WTC11 (cell line): ENCODE measurements around the gene RPS24. TPM values are rescaled to one million over a fixed set of nuclear protein-coding genes. Genes with fewer than 3 reads are reported as not detected.

Source experiments
- AR ChIP-seq: fragments of 250-450 bp; sonication (Bioruptor Pico); IDR thresholded peaks from 2 replicates; pipeline ENCODE4 v1.9.0; 2021; ENCODE audit warnings: mild to moderate bottlenecking
- ARID4B ChIP-seq: sonication (generic); formaldehyde crosslinking; IDR thresholded peaks from 2 replicates; pipeline ENCODE4 v1.8.0; 2023; ENCODE audit warnings: missing genetic modification reagents, mild to moderate bottlenecking, borderline replicate concordance
- ATF1 ChIP-seq: sonication (generic); formaldehyde crosslinking; IDR thresholded peaks from 2 replicates; pipeline ENCODE4 v1.8.1; 2023; ENCODE audit warnings: mild to moderate bottlenecking, moderate library complexity, missing genetic modification reagents
- EMX1 ChIP-seq: fragments of 250-450 bp; sonication (Bioruptor Pico); IDR thresholded peaks from 2 replicates; pipeline ENCODE4 v1.8.0; 2021; ENCODE audit warnings: mild to moderate bottlenecking
- ERG ChIP-seq: fragments of 250-450 bp; sonication (Bioruptor Pico); IDR thresholded peaks from 2 replicates; pipeline ENCODE4 v1.8.0; 2021; ENCODE audit warnings: mild to moderate bottlenecking
- ESRRA ChIP-seq: sonication (generic); formaldehyde crosslinking; IDR thresholded peaks from 2 replicates; pipeline ENCODE4 v1.8.1; 2022; ENCODE audit warnings: mild to moderate bottlenecking, missing genetic modification reagents, borderline replicate concordance
- FOXP4 ChIP-seq: sonication (generic); formaldehyde crosslinking; IDR thresholded peaks from 2 replicates; pipeline ENCODE4 v1.8.0; 2022; ENCODE audit warnings: mild to moderate bottlenecking, missing genetic modification reagents
- MAX ChIP-seq: sonication (generic); formaldehyde crosslinking; IDR thresholded peaks from 2 replicates; pipeline ENCODE4 v1.8.0; 2022; ENCODE audit warnings: mild to moderate bottlenecking, missing genetic modification reagents
- NR3C1 ChIP-seq: sonication (generic); formaldehyde crosslinking; conservative IDR thresholded peaks from 2 replicates; pipeline ENCODE4 v1.8.1; 2023; ENCODE audit warnings: low read depth, mild to moderate bottlenecking, missing genetic modification reagents
- OVOL2 ChIP-seq: fragments of 250-450 bp; sonication (Bioruptor Pico); IDR thresholded peaks from 2 replicates; pipeline ENCODE4 v1.9.0; 2021; ENCODE audit warnings: mild to moderate bottlenecking, borderline replicate concordance
- SOX15 ChIP-seq: fragments of 250-450 bp; sonication (Bioruptor Pico); IDR thresholded peaks from 2 replicates; pipeline ENCODE4 v1.9.0; 2021; ENCODE audit warnings: mild to moderate bottlenecking
- TCF7 ChIP-seq: sonication (generic); formaldehyde crosslinking; IDR thresholded peaks from 2 replicates; pipeline ENCODE4 v1.8.0; 2022; ENCODE audit warnings: mild to moderate bottlenecking, low read depth, missing genetic modification reagents, moderate library complexity
- TEAD1 ChIP-seq: sonication (generic); formaldehyde crosslinking; IDR thresholded peaks from 2 replicates; pipeline ENCODE4 v1.8.0; 2022; ENCODE audit warnings: mild to moderate bottlenecking, missing genetic modification reagents
- ZBTB21 ChIP-seq: sonication (generic); formaldehyde crosslinking; IDR thresholded peaks from 2 replicates; pipeline ENCODE4 v1.8.1; 2023; ENCODE audit warnings: mild to moderate bottlenecking, missing genetic modification reagents, borderline replicate concordance
- ZNF263 ChIP-seq: sonication (generic); formaldehyde crosslinking; IDR thresholded peaks from 2 replicates; pipeline ENCODE4 v1.8.1; 2022; ENCODE audit warnings: low read depth, mild to moderate bottlenecking, moderate library complexity, missing genetic modification reagents
- total RNA-seq: library from RNA; stranded (reverse); gene quantifications from 3 replicates; pipeline ENCODE4 v1.2.3, GENCODE V29; 2021
- TF ChIP-seq, protein P1 (sequence below): fragments of 250-450 bp; sonication (Bioruptor Pico); conservative IDR thresholded peaks from 2 replicates; pipeline ENCODE4 v1.9.0; 2021; ENCODE audit warnings: mild to moderate bottlenecking
- TF ChIP-seq, protein P2 (sequence below): sonication (generic); formaldehyde crosslinking; IDR thresholded peaks from 2 replicates; pipeline ENCODE4 v1.8.1; 2022; ENCODE audit warnings: mild to moderate bottlenecking, missing genetic modification reagents, moderate library complexity, borderline replicate concordance
- TF ChIP-seq, protein P3 (sequence below): sonication (generic); formaldehyde crosslinking; IDR thresholded peaks from 2 replicates; pipeline ENCODE4 v1.8.1; 2022; ENCODE audit warnings: missing genetic modification reagents, borderline replicate concordance

Gene RPS24
- total RNA-seq, 1 experiment from 2014 or later: 1,819 TPM

- TF ChIP-seq ESRRA (CRISPR knock-in tag): no peak
- TF ChIP-seq TEAD1 (CRISPR knock-in tag): peak; percentile 71; the same call in 1 of the 2 replicates
- TF ChIP-seq EMX1 (CRISPR knock-in tag): 0 out of 2 replicates have a peak, but pooled peaks have one; percentile 36
- TF ChIP-seq ZBTB21 (CRISPR knock-in tag): no peak
- TF ChIP-seq AR (CRISPR knock-in tag): no peak
- TF ChIP-seq ZNF263 (CRISPR knock-in tag): no peak
- TF ChIP-seq TCF7 (CRISPR knock-in tag): no peak
- TF ChIP-seq MAX (CRISPR knock-in tag): no peak
- no peak for TF ChIP-seq ATF1 (CRISPR knock-in tag)
- 0 out of 2 replicates have a peak, but pooled peaks have one; percentile 40 for TF ChIP-seq FOXP4 (CRISPR knock-in tag)
- TF ChIP-seq ERG (CRISPR knock-in tag): no peak
- TF ChIP-seq, protein P1, sequence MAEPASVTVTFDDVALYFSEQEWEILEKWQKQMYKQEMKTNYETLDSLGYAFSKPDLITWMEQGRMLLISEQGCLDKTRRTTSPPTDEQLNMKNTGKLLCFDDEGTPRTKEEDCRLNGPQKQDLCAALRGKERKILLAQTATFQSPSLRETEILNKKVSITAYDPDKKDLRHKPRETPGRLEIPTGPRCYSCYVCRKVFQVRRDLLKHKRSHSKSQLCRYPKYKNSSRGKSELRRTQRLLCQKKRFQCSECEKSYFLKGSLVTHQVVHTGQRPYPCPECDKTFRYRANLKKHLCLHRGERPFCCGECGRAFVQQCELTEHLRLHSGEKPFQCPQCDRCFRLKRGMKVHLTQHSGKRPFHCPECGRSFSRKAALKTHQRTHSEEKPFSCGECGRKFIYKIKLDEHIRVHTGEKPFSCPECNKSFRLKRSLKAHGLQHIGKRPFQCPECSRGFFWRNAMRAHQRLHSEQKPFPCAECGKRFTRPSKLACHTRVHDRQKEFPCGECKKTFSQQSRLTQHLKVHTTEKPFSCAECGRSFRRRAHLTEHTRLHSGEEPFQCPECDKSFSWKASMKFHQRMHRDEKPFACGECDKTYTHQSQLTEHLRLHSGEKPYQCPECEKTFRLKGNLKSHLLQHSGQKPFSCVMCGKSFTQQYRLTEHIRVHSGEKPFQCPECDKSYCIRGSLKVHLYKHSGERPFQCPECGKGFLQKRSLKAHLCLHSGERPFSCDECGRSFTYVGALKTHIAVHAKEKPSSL (CRISPR knock-in tag): no peak
- TF ChIP-seq, protein P2, sequence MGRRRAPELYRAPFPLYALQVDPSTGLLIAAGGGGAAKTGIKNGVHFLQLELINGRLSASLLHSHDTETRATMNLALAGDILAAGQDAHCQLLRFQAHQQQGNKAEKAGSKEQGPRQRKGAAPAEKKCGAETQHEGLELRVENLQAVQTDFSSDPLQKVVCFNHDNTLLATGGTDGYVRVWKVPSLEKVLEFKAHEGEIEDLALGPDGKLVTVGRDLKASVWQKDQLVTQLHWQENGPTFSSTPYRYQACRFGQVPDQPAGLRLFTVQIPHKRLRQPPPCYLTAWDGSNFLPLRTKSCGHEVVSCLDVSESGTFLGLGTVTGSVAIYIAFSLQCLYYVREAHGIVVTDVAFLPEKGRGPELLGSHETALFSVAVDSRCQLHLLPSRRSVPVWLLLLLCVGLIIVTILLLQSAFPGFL (CRISPR knock-in tag): no peak
- no peak for TF ChIP-seq NR3C1
- no peak for TF ChIP-seq SOX15
- no peak for TF ChIP-seq OVOL2 (CRISPR knock-in tag)
- TF ChIP-seq, protein P3, sequence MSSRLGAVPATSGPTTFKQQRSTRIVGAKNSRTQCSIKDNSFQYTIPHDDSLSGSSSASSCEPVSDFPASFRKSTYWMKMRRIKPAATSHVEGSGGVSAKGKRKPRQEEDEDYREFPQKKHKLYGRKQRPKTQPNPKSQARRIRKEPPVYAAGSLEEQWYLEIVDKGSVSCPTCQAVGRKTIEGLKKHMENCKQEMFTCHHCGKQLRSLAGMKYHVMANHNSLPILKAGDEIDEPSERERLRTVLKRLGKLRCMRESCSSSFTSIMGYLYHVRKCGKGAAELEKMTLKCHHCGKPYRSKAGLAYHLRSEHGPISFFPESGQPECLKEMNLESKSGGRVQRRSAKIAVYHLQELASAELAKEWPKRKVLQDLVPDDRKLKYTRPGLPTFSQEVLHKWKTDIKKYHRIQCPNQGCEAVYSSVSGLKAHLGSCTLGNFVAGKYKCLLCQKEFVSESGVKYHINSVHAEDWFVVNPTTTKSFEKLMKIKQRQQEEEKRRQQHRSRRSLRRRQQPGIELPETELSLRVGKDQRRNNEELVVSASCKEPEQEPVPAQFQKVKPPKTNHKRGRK (CRISPR knock-in tag): no peak
- no peak for TF ChIP-seq ARID4B (CRISPR knock-in tag)
Measured at GRCh38 chr10:78039743-78040142, 6.1 kb downstream of the RPS24 start (continued).
